NCI-H510A treated with DMSO at 0.1 percent for 48 hours (cell line): ENCODE results near the gene IGSF22.
"Not testable (repeated sequence)": the region's sequence is repeated elsewhere in the genome, so short reads cannot be mapped to it uniquely, and the experiment has no call there.

ENCODE experiments used
- DNase-seq: peaks from one replicate; lab custom pipeline; 2025; lab: John Stamatoyannopoulos, UW

Gene IGSF22

GRCh38 chr11:18691467-18692140, 34.4 kb downstream of the IGSF22 start:
- DNase-seq, result not testable (repeated sequence)

GRCh38 chr11:18684267-18684666, 41.7 kb downstream of the IGSF22 start:
- no peak for DNase-seq

- no peak for DNase-seq
These were observed 43.5 kb downstream of the IGSF22 start for GRCh38 chr11:18682466-18682865.

GRCh38 chr11:18681949-18682348, 44.0 kb downstream of the IGSF22 start:
- not testable (repeated sequence) for DNase-seq

- no peak for DNase-seq
These were observed 48.4 kb downstream of the IGSF22 start for GRCh38 chr11:18677560-18677959.

- DNase-seq, result no peak
These were observed 49.2 kb downstream of the IGSF22 start for GRCh38 chr11:18676803-18677202.

- DNase-seq, result peak; percentile 67
These were observed 53.8 kb downstream of the IGSF22 start for GRCh38 chr11:18672209-18672608.

- DNase-seq, result no peak
These were observed 54.7 kb downstream of the IGSF22 start for GRCh38 chr11:18671246-18671645.

- peak; percentile 83 for DNase-seq
These were observed 56.3 kb downstream of the IGSF22 start for GRCh38 chr11:18669711-18670110.

- DNase-seq, result peak; percentile 54
These were observed 56.8 kb downstream of the IGSF22 start for GRCh38 chr11:18669219-18669596.

- no peak for DNase-seq
These were observed 57.9 kb downstream of the IGSF22 start for GRCh38 chr11:18668131-18668530.

GRCh38 chr11:18665353-18665872, 60.6 kb downstream of the IGSF22 start:
- not testable (repeated sequence) for DNase-seq

GRCh38 chr11:18657673-18658072, 68.3 kb downstream of the IGSF22 start:
- no peak for DNase-seq
